ENCODE data around the gene KCNIP4. TPM values are rescaled to one million over a fixed set of nuclear protein-coding genes. Genes with fewer than 3 reads are reported as not detected.
"Not testable (repeated sequence)": the region's sequence is repeated elsewhere in the genome, so short reads cannot be mapped to it uniquely, and the experiment has no call there.

The KCNIP4 gene
- total and polyA plus RNA-seq, 2 experiments from 2014 or later, result 0.65 TPM; not detected in 1

GRCh38 chr4:21366312-21366711, 582.3 kb downstream of the KCNIP4 start:
- no peaks in the 10 kb centered on the region for H3K4me1 ChIP-seq (ENCODE audit: insufficient read depth)
- no peaks in the 10 kb centered on the region for H3K36me3 ChIP-seq (ENCODE audit: low read depth)
- H3K4me2 ChIP-seq (ENCODE audit: unreplicated experiment), result no peak overlapping the region
- no peak overlapping the region for H3K9ac ChIP-seq
- H3K79me2 ChIP-seq (ENCODE audit: insufficient read depth), result no peaks in the 10 kb centered on the region
- no peak overlapping the region for H3K27ac ChIP-seq
- H3K9me3 ChIP-seq (ENCODE audit: low read depth), result no peaks in the 10 kb centered on the region
- H3K4me3 ChIP-seq, result no peak overlapping the region
- no peaks in the 10 kb centered on the region for H3K27me3 ChIP-seq (replicated peaks; ENCODE audit: insufficient read depth)
- DNase-seq, result no peak
- 2 to 3% methylated on average over 2 of the region's 2 CpGs for WGBS, 2 experiments (ENCODE audit: low coverage in 1 of 2, low lambda C conversion rate in 2 of 2, missing lambda C conversion rate in 2 of 2)
- H2AFZ ChIP-seq, result no peak overlapping the region
- in situ Hi-C loops (cut with MboI), result no loop called here
- TF ChIP-seq EZH2phosphoT487 (IDR thresholded peaks at IDR 0.05; ENCODE audit: insufficient read depth, low read depth) (no peak), EZH2 (IDR thresholded peaks at IDR 0.05; ENCODE audit: insufficient read depth, poor library complexity, severe bottlenecking) (no peak)
- H4K20me1 ChIP-seq (ENCODE audit: insufficient read depth), result no peaks in the 10 kb centered on the region
- no peaks in the 10 kb centered on the region for H3K9me2 ChIP-seq (ENCODE audit: insufficient read depth)
- H3F3A ChIP-seq (ENCODE audit: insufficient read depth), result no peaks in the 10 kb centered on the region

- 3 to 8% methylated on average over 1 of the region's 1 CpG for WGBS, 2 experiments (ENCODE audit: low coverage in 1 of 2, low lambda C conversion rate in 2 of 2, missing lambda C conversion rate in 2 of 2)
- Histone ChIP-seq H3K4me3 (no peak overlapping the region), H3K9me3 (ENCODE audit: low read depth) (no peaks in the 10 kb centered on the region), H2AFZ (no peak overlapping the region), H3K27ac (no peak overlapping the region), H3F3A (ENCODE audit: insufficient read depth) (no peaks in the 10 kb centered on the region), H3K4me1 (ENCODE audit: insufficient read depth) (no peaks in the 10 kb centered on the region), H3K9me2 (ENCODE audit: insufficient read depth) (no peaks in the 10 kb centered on the region), H3K36me3 (ENCODE audit: low read depth) (no peaks in the 10 kb centered on the region), H4K20me1 (ENCODE audit: insufficient read depth) (no peaks in the 10 kb centered on the region), H3K79me2 (ENCODE audit: insufficient read depth) (no peaks in the 10 kb centered on the region), H3K27me3 (replicated peaks; ENCODE audit: insufficient read depth) (no peaks in the 10 kb centered on the region), H3K4me2 (ENCODE audit: unreplicated experiment) (no peak overlapping the region), H3K9ac (no peak overlapping the region)
- TF ChIP-seq EZH2 (IDR thresholded peaks at IDR 0.05; ENCODE audit: insufficient read depth, poor library complexity, severe bottlenecking), result no peak
- no peak for TF ChIP-seq EZH2phosphoT487 (IDR thresholded peaks at IDR 0.05; ENCODE audit: insufficient read depth, low read depth)
- in situ Hi-C loops (cut with MboI), result no loop called here
- no peak for DNase-seq
Observed at GRCh38 chr4:21363701-21364100, 584.9 kb downstream of the KCNIP4 start.

DNA sequence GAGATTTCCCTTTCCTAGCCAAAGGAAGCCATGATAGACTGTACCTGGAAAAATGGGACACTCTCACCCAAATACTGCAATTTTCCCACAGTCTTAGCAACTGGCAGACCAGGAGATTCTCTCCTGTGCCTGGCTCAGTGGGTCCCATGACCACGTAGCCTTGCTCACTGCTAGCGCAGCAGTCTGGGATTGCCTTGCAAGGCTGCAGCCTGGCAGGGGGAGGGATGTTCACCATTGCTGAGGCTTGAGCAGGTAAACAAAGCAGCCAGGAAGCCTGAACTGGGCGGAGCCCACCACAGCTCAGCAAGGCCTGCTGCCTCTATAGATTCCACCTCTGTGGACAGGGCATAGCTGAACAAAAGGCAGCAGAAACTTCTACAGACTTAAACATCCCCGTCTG, 596.2 kb downstream of the KCNIP4 start:
- H3K36me3 ChIP-seq (ENCODE audit: low read depth); H3K27ac ChIP-seq; H3K4me3 ChIP-seq; H4K20me1 ChIP-seq (ENCODE audit: insufficient read depth); H3K4me1 ChIP-seq (ENCODE audit: insufficient read depth); H3K79me2 ChIP-seq (ENCODE audit: insufficient read depth); H3K9me2 ChIP-seq (ENCODE audit: insufficient read depth); H3F3A ChIP-seq (ENCODE audit: insufficient read depth); H3K9me3 ChIP-seq (ENCODE audit: low read depth); DNase-seq; H3K9ac ChIP-seq; in situ Hi-C loops (cut with MboI); H2AFZ ChIP-seq; H3K4me2 ChIP-seq (ENCODE audit: unreplicated experiment); H3K27me3 ChIP-seq (replicated peaks; ENCODE audit: insufficient read depth): not testable (repeated sequence)
- 17 to 19% methylated on average over 4 of the region's 4 CpGs for WGBS, 2 experiments (ENCODE audit: low coverage in 1 of 2, low lambda C conversion rate in 2 of 2, missing lambda C conversion rate in 2 of 2)

GRCh38 chr4:21347142-21347541, 601.4 kb downstream of the KCNIP4 start:
- DNase-seq, result no peak
- no peaks in the 10 kb centered on the region for H3K9me2 ChIP-seq (ENCODE audit: insufficient read depth)
- H3K27ac ChIP-seq, result no peak overlapping the region
- TF ChIP-seq EZH2 (IDR thresholded peaks at IDR 0.05; ENCODE audit: insufficient read depth, poor library complexity, severe bottlenecking), result no peak
- TF ChIP-seq EZH2phosphoT487 (IDR thresholded peaks at IDR 0.05; ENCODE audit: insufficient read depth, low read depth), result no peak
- WGBS, 2 experiments (ENCODE audit: low coverage in 1 of 2, low lambda C conversion rate in 2 of 2, missing lambda C conversion rate in 2 of 2), result 0% methylated on average over 1 of the region's 1 CpG
- H4K20me1 ChIP-seq (ENCODE audit: insufficient read depth), result no peaks in the 10 kb centered on the region
- H2AFZ ChIP-seq, result no peak overlapping the region
- no peaks in the 10 kb centered on the region for H3K36me3 ChIP-seq (ENCODE audit: low read depth)
- no peaks in the 10 kb centered on the region for H3K9me3 ChIP-seq (ENCODE audit: low read depth)
- H3K79me2 ChIP-seq (ENCODE audit: insufficient read depth), result no peaks in the 10 kb centered on the region
- no peaks in the 10 kb centered on the region for H3K27me3 ChIP-seq (replicated peaks; ENCODE audit: insufficient read depth)
- in situ Hi-C loops (cut with MboI), result no loop called here
- H3K9ac ChIP-seq, result no peak overlapping the region
- H3K4me3 ChIP-seq, result no peak overlapping the region
- no peak overlapping the region for H3K4me2 ChIP-seq (ENCODE audit: unreplicated experiment)
- H3K4me1 ChIP-seq (ENCODE audit: insufficient read depth), result no peaks in the 10 kb centered on the region
- no peaks in the 10 kb centered on the region for H3F3A ChIP-seq (ENCODE audit: insufficient read depth)

GRCh38 chr4:21327976-21328700, 620.4 kb downstream of the KCNIP4 start:
- H3K4me1 ChIP-seq (ENCODE audit: insufficient read depth), result no peaks in the 10 kb centered on the region
- peaks cover 4% of the 10 kb centered on the region for H3K9me3 ChIP-seq (ENCODE audit: low read depth)
- in situ Hi-C loops (cut with MboI), result no loop called here
- no peak overlapping the region for H3K4me2 ChIP-seq (ENCODE audit: unreplicated experiment)
- no peaks in the 10 kb centered on the region for H3K27me3 ChIP-seq (replicated peaks; ENCODE audit: insufficient read depth)
- no peaks in the 10 kb centered on the region for H3K36me3 ChIP-seq (ENCODE audit: low read depth)
- WGBS, 2 experiments (ENCODE audit: low coverage in 1 of 2, low lambda C conversion rate in 2 of 2, missing lambda C conversion rate in 2 of 2), result 19 to 22% methylated on average over 3 of the region's 3 CpGs
- no peak overlapping the region for H3K4me3 ChIP-seq
- H4K20me1 ChIP-seq (ENCODE audit: insufficient read depth), result no peaks in the 10 kb centered on the region
- no peak for TF ChIP-seq EZH2phosphoT487 (IDR thresholded peaks at IDR 0.05; ENCODE audit: insufficient read depth, low read depth)
- TF ChIP-seq EZH2 (IDR thresholded peaks at IDR 0.05; ENCODE audit: insufficient read depth, poor library complexity, severe bottlenecking), result no peak
- H2AFZ ChIP-seq, result no peak overlapping the region
- no peaks in the 10 kb centered on the region for H3K9me2 ChIP-seq (ENCODE audit: insufficient read depth)
- no peak for DNase-seq
- no peak overlapping the region for H3K9ac ChIP-seq
- H3F3A ChIP-seq (ENCODE audit: insufficient read depth), result no peaks in the 10 kb centered on the region
- H3K79me2 ChIP-seq (ENCODE audit: insufficient read depth), result no peaks in the 10 kb centered on the region
- H3K27ac ChIP-seq, result no peak overlapping the region

Measured in GM23248 (cell line).